K562 (cell line): ENCODE measurements around the gene CTXN1. TPM values are rescaled to one million over a fixed set of nuclear protein-coding genes. Genes with fewer than 3 reads are reported as not detected.
A peak's percentile ranks its signal among the peaks of the same experiment; 100 is the strongest.

ENCODE experiments used
- ARHGAP35 ChIP-seq: fragments of 450-650 bp; IDR thresholded peaks from 2 replicates; pipeline ENCODE4 v1.6.1; 2018; ENCODE audit not compliant: partially characterized antibody
- CREBBP ChIP-seq: IDR thresholded peaks from one replicate; pipeline ENCODE4 v1.6.1; 2012; ENCODE audit warnings: low read depth, mild to moderate bottlenecking, control low read depth, inconsistent platforms, low read length
- DEAF1 ChIP-seq: fragments of 450-650 bp; formaldehyde crosslinking; IDR thresholded peaks from 2 replicates; pipeline ENCODE4 v1.4.0; 2020; ENCODE audit warnings: mild to moderate bottlenecking, moderate library complexity
- ELF4 ChIP-seq: fragments of 450-650 bp; formaldehyde crosslinking; IDR thresholded peaks from 2 replicates; pipeline ENCODE4 v1.4.0; 2022; ENCODE audit warnings: missing genetic modification characterization
- FOXM1 ChIP-seq, 2 experiments: fragments of 450-650 bp in 1 of 2; sonication (generic) in 1 of 2; formaldehyde crosslinking in 1 of 2; IDR thresholded peaks; 2 replicates each; pipeline versions ENCODE4 v1.6.1 to v1.9.0; 2017 to 2022; ENCODE audit warnings: low read depth in 2 of 2, mild to moderate bottlenecking in 2 of 2, missing genetic modification reagents in 1 of 2, moderate library complexity in 1 of 2
- GTF2A2 ChIP-seq: IDR thresholded peaks from 2 replicates; pipeline ENCODE4 v1.6.1; 2016; ENCODE audit warnings: mild to moderate bottlenecking, missing genetic modification characterization, missing compliant biosample characterization
- ID3 ChIP-seq, 2 experiments: fragments of 250-450 bp in 1 of 2; fragments of 450-650 bp in 1 of 2; sonication (Bioruptor Pico) in 1 of 2; IDR thresholded peaks; 2 replicates each; pipeline versions ENCODE4 v1.6.1 to v1.8.0; 2016 to 2021; ENCODE audit warnings: mild to moderate bottlenecking in 2 of 2, moderate library complexity in 2 of 2, missing compliant biosample characterization in 1 of 2, missing genetic modification characterization in 1 of 2
- KAT2B ChIP-seq: IDR thresholded peaks from one replicate; pipeline ENCODE4 v1.6.1; 2012; ENCODE audit warnings: low read depth, mild to moderate bottlenecking, control low read depth, inconsistent platforms, low read length, moderate library complexity
- PCBP1 ChIP-seq: fragments of 200-400 bp; formaldehyde crosslinking; IDR thresholded peaks from 2 replicates; pipeline ENCODE4 v1.6.1; 2018; ENCODE audit warnings: mild to moderate bottlenecking, low read depth, low read length; ENCODE audit not compliant: poor library complexity, severe bottlenecking
- PHB ChIP-seq: fragments of 250-450 bp; sonication (Bioruptor Pico); IDR thresholded peaks from 2 replicates; pipeline ENCODE4 v1.5.0; 2021
- PRDM10 ChIP-seq: fragments of 450-650 bp; IDR thresholded peaks from 2 replicates; pipeline ENCODE4 v1.6.1; 2018; ENCODE audit not compliant: partially characterized antibody
- RBM22 ChIP-seq: fragments of 200-400 bp; formaldehyde crosslinking; IDR thresholded peaks from 2 replicates; pipeline ENCODE4 v1.6.1; 2018; ENCODE audit warnings: low read length, low read depth; ENCODE audit not compliant: poor library complexity, severe bottlenecking
- RFX5 ChIP-seq: IDR thresholded peaks from 2 replicates; pipeline ENCODE4 v1.6.1; 2011; ENCODE audit warnings: low read depth, mild to moderate bottlenecking, improper control_type of control experiment, low read length
- ZC3H4 ChIP-seq: sonication (generic); formaldehyde crosslinking; IDR thresholded peaks from 2 replicates; pipeline ENCODE4 v1.9.0; 2021; ENCODE audit warnings: missing genetic modification reagents, borderline replicate concordance
- ZFX ChIP-seq: sonication (generic); formaldehyde crosslinking; IDR thresholded peaks from 2 replicates; pipeline ENCODE4 v1.8.0; 2022; ENCODE audit warnings: mild to moderate bottlenecking, missing genetic modification reagents, moderate library complexity
- ZMIZ1 ChIP-seq, 2 experiments: fragments of 150-350 bp in 1 of 2; IDR thresholded peaks; 2 replicates each; pipeline ENCODE4 v1.6.1; 2012 to 2016; ENCODE audit warnings: low read depth in 2 of 2, low read length in 2 of 2, mild to moderate bottlenecking in 1 of 2, moderate library complexity in 1 of 2
- ZNF197 ChIP-seq: fragments of 200-800 bp; sonication (Bioruptor generic); IDR thresholded peaks from 2 replicates; pipeline ENCODE4 v1.6.1; 2016; ENCODE audit warnings: low read depth, missing genetic modification characterization, missing compliant biosample characterization
- ZNF224 ChIP-seq: sonication (generic); formaldehyde crosslinking; IDR thresholded peaks from 2 replicates; pipeline ENCODE4 v1.8.0; 2022; ENCODE audit warnings: mild to moderate bottlenecking, missing genetic modification reagents
- polyA plus RNA-seq, 8 experiments: library from polyadenylated mRNA; depleted of rRNA in 4 of 8; stranded (reverse) in 5 of 8; unstranded in 3 of 8; fragments of >200 nt; fragmentation: Nextera tagmentation in 2 of 8; fragmentation: Illumina TruSeq in 1 of 8; extraction: Ambion mirVana in 2 of 8; extraction: Trizol in 1 of 8; gene quantifications; 2 replicates each; pipeline versions ENCODE4 v1.2.1 to v1.2.3, GENCODE V29; 2011 to 2014; ENCODE audit warnings: inconsistent platforms in 1 of 8, missing spikeins in 1 of 8
- total RNA-seq, 7 experiments: library from RNA; depleted of rRNA in 6 of 7; stranded (reverse); fragments of >200 nt in 6 of 7; fragmentation: Illumina TruSeq in 2 of 7; extraction: Trizol in 2 of 7; gene quantifications; 2 replicates each; pipeline versions ENCODE4 v1.2.1 to v1.2.3, GENCODE V29; 2011 to 2021; ENCODE audit warnings: low replicate concordance in 1 of 7

Gene CTXN1
- total and polyA plus RNA-seq, 9 of the 15 experiments (the other 6 are each of a cell fraction or from before 2014, with no cell fraction given) = 0.15 to 37.4 (median 1.8) TPM; not detected in 2

GRCh38 chr19:7888145-7888825, 37.6 kb downstream of the CTXN1 start, which contains the start of gene LRRC8E (continued):
- TF ChIP-seq PRDM10 (peak; percentile 96), ZNF224 (CRISPR knock-in tag) (no peak), PCBP1 (peak; percentile 51), RFX5 (no peak), CREBBP (no peak), ID3 (CRISPR knock-in tag; IDR thresholded peaks at IDR 0.05) (no peak), ID3 (tag; IDR thresholded peaks at IDR 0.05) (no peak), FOXM1 (IDR thresholded peaks at IDR 0.05; ENCODE audit: low read depth) (no peak), FOXM1 (CRISPR knock-in tag; IDR thresholded peaks at IDR 0.05; ENCODE audit: low read depth) (no peak), ZMIZ1 (IDR thresholded peaks at IDR 0.05; ENCODE audit: low read depth in 2 of 2, low read length in 2 of 2) (no peak), RBM22 (no peak), PHB (CRISPR knock-in tag) (no peak), ZFX (CRISPR knock-in tag) (peak; percentile 93), DEAF1 (CRISPR knock-in tag) (no peak), GTF2A2 (tag) (no peak), ZC3H4 (CRISPR knock-in tag) (no peak), ZNF197 (CRISPR knock-in tag) (no peak), KAT2B (no peak), ARHGAP35 (no peak), ELF4 (CRISPR knock-in tag) (no peak)
